HG03175 (cell line): ENCODE measurements around the gene HSH2D.

Experiments
- ATAC-seq: cut with Tn5 transposase; IDR thresholded peaks from one replicate; pipeline ENCODE4 v1.9.1; 2021; ENCODE audit warnings: mild to moderate bottlenecking, moderate library complexity; ENCODE audit not compliant: unreplicated experiment

HSH2D gene

GRCh38 chr19:16191216-16191908 is 47.9 kb downstream of the HSH2D start:
- no peak for ATAC-seq

DNA sequence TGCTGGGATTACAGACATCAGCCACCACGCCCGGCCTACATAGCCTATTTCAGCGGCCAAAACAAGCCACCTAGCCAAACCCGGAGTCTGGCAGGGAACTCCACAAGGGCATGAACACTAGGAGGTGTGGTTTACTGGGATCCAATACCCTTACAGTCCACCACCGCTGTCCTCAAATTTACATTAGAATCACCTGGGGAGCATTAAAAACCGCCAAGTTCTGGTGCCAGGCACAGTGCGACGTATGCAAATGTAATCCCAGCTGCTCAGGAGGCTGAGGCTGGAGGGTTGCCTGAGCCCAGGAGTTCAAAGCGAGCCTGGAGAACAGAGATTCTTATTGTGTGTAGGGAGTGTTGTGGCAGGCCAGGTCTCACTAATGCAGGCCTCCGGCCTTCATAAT is 50.0 kb downstream of the HSH2D start:
- no peak for ATAC-seq

DNA sequence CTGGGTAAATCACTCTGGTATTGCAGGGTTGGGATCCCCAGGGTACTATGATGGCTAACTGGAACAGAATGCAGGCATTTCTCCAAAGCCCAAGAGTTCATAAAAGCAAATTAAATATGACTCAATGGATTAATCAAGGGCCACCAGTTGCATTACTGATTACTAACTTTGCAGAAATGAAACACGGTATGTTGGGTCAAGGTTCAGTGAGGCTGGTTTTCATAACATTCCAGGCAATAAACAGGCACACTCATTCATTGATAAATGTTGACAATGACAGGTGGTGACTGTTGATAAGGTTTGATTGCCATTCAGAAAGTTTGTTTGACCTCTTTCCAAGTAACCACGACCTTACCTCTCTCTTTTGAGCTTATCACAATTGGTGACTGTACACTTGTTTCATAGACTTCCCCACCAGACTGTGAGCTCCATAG is 53.7 kb downstream of the HSH2D start:
- no peak for ATAC-seq

DNA sequence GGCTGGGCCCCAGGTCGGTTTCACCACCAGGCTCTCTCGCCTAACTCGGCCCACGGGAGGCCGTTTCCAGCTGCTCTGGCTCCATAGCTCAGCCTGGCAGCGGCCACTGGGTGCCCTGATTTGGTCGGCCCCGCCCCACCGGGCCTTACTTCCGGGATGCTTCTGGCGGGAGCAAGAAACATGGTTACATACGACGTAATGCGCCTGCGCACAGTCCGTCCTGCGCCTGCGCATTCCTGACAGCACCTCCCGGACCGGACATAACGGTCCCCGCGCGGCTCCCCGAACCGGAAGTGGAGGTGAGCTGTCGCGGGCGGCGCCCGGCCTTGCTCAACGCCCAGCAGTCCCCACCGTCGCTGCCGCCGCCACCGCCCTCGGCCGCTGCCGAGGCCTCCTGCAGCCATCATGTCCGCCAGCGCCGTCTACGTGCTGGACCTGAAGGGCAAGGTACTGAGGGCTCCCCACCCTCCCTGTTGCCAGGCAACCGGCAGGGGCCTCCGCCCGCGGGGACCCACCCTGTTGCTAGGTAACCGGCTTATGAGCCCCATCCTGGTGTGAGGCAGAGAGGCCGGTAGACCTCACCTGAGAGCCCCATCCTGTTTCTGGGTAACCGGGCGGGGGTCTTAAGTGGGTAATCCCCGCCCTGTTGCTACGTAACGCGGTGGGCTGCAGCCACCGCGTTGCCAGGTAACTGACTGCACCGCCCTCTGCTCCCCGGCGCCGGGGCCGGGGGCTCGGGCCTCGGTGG is 54.3 kb downstream of the HSH2D start, which contains the start of gene AP1M1:
AP1M1 (plus strand) TSS at position 290 of the 748 bp plus-strand sequence; CDS start at position 406, 116 bp downstream.
- ATAC-seq: peak; percentile 83

DNA sequence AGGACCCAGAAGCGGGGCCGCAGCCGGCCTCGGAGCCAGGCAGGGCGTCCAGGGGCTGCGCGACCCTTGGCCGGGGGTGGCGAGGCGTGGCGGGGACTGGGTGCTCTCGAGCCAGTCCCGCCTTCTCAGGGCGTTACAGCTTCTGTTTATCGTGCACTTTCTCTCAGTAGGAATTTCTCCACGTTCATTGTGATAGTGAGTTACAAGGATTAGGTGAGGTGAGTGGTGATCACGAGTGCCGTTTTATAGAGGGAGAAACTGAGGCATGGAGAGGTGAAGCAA is 54.8 kb downstream of the HSH2D start:
- ATAC-seq: no peak

DNA sequence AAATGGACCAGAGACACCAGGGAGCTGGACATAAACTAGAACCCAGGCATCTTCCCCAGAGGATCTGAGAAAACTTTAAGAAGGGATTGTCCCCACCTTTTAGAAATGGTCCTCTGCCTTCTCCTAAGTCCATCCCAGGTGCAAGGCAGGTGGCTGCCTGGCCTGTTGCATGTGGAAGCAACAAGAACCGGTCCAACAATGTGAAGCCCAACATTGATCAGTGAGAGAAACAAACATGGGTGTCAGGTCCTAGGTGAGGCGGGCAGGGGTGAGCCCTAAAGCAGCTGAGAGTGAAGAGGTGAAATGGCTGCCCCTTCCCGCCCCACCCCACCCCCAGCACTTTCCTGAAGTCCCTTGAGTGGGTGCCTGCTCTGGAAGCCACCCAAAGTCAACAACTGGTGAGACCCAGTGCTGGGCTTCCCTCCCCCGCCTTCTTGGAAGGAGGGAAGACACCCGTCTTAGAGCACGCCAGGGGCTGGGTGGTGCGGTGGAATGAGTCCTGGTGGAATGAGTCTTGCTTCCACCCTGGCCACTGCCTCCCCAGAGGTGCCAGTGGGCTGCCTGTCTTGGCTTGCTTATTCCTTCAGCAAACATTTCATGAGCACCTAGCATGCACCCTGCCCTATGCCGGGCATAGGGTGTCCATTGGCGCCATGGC is 55.9 kb downstream of the HSH2D start:
- no peak for ATAC-seq

DNA sequence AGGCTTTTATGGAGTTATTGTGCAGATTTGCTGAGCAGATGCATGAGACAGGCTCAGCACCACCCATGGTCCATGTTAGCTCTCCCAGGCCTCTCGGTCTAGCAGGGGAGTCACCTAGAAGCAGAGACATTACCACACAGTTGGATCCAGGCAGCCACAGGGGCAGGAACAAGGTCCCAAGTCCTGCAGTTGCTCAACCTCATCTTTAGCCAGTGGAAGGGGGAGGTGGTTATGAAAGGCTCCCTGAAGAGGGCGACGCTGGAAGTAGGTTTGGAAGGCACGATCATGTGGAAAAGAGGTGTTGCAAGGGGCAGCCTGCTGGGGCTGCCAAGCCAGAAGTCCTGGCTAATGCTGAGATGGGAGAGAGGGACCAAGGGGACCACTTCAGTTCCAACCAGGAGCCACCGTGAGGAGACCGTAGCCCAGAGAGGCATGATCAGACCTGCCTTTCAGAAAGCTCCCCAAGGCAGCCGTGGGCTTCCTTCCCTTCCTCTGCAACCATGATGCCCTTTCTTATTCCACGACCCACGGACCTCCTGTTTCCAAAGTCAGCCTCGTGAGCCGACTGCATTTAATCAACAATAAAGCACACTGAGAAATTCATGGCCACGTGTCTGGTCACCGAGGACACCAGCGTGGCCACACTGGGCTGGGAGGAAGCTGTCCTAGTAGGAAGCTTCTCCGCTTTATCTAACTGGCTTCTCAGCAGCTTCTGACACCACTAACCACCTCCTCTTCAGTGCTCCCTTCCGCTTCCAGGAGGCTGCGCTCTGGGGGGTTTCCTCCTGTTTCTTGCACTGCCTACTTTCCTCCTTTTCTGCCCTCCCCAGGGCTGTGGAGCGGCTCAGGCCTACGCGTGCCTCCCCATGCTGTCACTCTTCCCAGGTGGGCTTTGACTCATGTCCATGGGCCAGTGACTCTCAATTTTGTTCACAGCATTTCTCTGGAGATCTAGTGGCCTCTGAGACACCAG is 56.8 kb downstream of the HSH2D start:
- no peak for ATAC-seq

DNA sequence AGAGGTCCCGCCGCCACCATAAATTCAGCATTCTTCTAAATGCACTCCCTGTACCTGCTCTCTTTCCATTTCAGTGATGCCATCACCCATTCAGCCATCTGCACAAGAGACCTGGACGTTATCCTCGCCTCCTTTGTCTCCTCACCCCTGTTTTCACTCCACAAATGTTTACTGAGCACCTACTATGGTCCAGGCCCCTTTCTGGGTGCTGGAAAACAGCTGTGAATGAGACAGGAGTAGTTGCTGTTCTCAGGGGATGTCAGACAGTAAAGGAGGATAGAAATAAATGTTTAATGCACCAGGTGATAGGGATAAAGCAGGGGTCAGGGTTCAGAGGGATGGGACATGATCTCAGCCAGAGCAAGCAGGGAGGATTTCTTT is 57.5 kb downstream of the HSH2D start:
- ATAC-seq: no peak

DNA sequence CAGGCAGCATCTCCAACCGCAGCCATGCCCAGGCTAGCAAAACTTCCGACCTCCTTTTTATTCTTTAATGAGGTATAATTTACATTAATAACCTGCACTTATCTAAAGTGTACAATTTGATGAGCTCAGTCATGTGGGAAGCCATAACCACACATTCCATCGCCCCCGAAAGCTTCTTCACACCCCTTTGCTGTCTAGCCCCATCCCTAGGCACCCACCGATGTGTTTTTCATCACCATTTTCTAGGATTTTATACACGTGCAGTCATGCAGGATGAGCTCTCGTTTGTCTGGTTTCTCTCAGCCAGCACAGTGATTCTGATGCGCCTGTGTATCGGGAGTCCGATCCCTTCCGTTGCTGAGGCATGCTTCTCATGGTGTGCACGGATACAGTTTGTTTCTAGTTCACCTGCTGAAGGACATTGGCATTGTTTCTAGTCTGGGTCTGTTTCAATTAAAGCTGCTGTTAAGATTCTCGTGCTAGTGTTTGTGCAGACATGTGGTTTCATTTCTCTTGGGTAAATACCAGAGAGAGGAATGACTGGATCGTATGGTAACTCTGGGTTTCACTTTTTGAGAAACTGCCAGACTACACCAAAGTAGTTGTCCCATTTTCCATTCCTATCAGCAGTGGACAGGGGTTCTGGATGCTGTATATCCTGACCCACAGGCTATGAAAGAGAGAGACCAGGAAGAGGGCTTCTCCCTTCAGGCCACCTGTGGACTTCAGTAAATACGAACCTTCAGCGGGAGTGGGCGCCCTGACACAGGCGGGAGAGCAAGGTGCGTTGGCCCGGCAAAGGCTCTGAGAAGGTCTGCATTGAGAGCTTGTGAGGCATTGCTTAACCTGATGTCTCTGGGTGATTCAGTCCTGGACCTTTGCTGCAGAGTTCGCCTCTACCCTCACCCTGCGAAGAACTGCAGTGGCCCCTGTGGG is 59.1 kb downstream of the HSH2D start:
- ATAC-seq: no peak

DNA sequence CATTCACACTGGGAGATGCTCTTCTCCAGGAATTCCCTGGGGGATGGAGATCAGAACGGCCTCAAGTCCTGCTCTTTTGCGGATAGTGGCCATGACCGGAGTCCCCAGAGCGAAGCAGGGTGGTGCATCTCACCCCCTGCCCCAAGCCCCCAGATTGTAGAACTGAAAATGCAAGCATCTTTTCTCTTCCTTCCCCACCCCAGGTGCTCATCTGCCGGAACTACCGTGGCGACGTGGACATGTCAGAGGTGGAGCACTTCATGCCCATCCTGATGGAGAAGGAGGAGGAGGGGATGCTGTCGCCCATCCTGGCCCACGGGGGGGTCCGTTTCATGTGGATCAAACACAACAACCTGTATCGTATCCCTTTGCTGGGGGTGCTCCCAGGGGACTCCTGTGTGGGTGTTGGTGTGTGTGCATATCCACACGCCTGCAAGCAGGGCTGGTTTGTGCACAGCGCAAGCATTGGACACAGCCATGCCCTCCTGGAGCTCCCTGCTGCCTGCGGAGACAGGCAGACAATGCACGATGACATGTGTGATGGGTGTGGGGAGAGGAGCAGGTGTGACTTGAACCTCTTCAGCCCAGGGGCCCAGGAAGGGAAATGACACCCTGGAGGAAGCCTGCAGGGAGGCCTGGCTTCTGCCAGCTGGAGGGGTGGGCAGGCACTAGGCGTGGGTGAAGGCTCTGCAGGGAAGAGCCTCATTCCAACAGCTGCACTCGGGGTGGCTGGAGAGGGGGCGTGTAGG is 59.9 kb downstream of the HSH2D start:
- ATAC-seq: no peak

- no peak for ATAC-seq
Observed at GRCh38 chr19:16204005-16204294, 60.5 kb downstream of the HSH2D start.

DNA sequence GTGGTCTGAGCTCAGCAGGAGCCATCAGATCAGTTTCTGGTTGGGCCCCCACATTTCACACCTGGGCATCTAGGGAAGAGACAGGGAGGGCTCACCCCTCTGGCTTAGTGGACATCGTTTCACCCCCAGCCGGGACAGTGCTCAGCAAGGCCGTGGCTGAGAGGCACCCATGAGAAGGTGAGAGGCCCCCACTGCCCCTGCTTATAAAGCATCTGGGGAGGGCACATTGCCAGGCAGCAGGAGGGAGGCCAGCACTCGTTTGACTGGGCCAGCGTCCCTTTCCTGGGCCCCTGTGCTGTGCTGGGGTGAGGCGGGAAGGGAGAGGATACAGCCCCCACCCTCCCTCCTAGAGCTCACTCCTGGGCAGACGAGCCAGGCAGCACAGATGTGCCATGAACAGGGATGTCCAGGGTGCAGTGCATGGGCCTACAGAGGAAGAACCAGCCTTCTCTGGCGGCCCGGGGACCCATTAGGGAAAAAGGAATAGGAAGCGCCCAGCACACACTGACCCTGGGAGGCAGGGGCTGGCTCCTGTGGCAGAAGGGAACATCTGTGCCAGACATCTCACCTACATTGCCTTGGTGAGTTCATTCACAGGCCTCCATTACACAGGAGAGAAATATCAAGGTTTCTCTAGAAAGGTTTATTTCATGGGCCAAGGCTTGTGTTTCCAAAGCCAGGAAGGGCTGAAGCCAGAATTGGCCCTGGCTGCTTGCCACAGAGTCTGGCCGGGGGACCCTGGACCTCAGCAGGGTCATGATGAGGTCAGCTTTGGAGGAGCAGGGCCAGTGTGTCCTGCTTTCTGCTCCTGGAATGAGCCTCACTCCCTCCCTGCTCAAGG is 61.9 kb downstream of the HSH2D start:
- ATAC-seq: no peak

DNA sequence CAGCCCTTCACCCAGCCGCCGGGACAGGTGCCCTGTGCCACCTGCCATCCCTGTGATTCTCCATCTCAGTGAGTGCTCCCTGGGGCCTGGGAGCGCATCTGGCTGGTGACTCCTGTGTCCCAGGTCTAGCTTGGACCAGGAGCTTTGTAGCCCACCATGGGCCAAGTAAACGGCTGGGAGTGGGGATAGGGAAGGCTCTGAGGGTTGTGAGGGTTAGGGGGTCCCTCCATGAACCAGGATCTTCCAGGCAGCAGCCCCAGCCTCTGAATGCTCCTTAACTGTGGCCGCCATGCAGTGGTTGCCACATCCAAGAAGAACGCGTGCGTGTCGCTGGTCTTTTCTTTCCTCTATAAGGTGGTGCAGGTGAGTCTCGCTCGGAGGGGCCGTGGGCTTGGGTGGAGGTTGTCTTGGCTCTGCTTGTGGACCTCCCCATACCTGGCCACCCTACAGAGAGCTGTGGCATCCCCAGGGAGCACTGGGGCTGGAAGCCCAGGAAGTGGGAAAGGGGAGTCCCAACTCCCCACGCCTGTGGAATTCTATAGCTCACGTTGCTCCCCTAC is 62.6 kb downstream of the HSH2D start:
- ATAC-seq: no peak

- no peak for ATAC-seq
Observed at GRCh38 chr19:16206637-16207036, 63.2 kb downstream of the HSH2D start.

DNA sequence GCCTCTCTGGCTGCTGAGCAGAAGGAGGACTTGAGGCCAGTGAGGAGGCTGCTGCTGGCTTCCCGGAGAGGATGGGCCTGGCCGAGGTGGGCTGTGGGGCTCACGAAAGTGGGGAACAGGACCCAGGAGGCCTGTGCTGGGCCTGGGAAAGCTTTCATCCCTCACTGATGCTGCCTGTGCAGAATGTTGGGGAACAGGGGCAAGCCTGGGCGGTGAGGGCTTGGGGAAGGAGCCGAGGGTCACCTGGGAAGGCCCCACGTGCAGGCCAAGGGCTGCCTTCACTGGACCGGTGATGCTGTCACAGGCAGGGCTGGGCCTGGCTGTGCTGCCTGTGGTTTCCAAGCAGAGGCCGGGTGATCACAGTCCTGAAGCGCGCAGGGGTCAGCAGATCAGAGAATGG is 63.6 kb downstream of the HSH2D start:
- no peak for ATAC-seq

DNA sequence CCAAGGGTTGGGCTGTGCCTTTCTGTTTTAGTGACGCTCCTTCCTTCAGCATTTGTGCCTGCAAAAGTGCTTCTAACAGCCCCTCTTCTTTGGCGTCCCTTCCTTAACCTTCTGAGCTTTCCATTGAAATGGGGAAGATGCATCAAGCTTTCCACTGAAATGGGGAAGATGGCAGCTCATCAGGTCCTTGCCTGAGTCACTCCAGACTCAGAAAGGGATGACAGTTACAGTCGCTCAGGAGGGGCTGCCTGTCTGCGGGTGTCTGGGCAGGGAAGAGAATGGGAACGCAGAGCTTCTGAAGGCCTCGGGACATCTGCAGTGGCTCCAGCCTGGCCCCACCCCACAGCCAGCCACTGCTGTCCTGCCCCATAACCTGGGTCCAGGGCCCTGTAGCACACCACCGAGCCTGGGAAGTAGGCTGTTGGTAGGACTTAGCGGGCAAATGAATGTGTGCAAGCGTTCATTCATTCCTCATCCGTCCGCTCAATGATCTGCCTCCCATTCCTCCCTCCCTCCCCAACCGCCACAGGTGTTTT is 64.1 kb downstream of the HSH2D start:
- no peak for ATAC-seq
